HCT116 (cell line): ENCODE measurements around the gene CCDC91.

Experiments used
- EGR1 ChIP-seq: IDR thresholded peaks from 2 replicates; pipeline ENCODE4 v1.6.1; 2012; ENCODE audit warnings: low read depth
- EZH2 ChIP-seq: fragments of 200-600 bp; sonication (generic); IDR thresholded peaks from 2 replicates; pipeline ENCODE4 v1.6.1; 2017; ENCODE audit warnings: antibody characterized with exemption, mixed run types
- MAX ChIP-seq: IDR thresholded peaks from 2 replicates; pipeline ENCODE4 v1.6.1; 2012
- POLR2A ChIP-seq: IDR thresholded peaks from 2 replicates; pipeline ENCODE4 v1.7.0; 2011; ENCODE audit warnings: borderline replicate concordance; ENCODE audit not compliant: insufficient read depth, insufficient read length; ENCODE audit errors: extremely low read depth
- POLR2AphosphoS5 ChIP-seq: IDR thresholded peaks from 2 replicates; pipeline ENCODE4 v1.6.1; 2011; ENCODE audit warnings: mild to moderate bottlenecking, low read depth, low read length, moderate library complexity
- RAD21 ChIP-seq: IDR thresholded peaks from 2 replicates; pipeline ENCODE4 v1.6.1; 2012; ENCODE audit warnings: low read depth, mild to moderate bottlenecking
- SIN3A ChIP-seq: IDR thresholded peaks from 2 replicates; pipeline ENCODE4 v1.6.1; 2012; ENCODE audit warnings: low read depth
- ZFX ChIP-seq: fragments of 450-650 bp; IDR thresholded peaks from 2 replicates; pipeline ENCODE4 v1.6.1; 2017
- ZNF274 ChIP-seq: fragments of 200-500 bp; sonication (Bioruptor generic); IDR thresholded peaks from 2 replicates; pipeline ENCODE4 v1.6.1; 2014; ENCODE audit warnings: mild to moderate bottlenecking, low read depth, low read length, inconsistent platforms
- TF ChIP-seq, protein P1 (sequence below), 3 experiments: fragments of 200-600 bp in 1 of 3; sonication (generic) in 1 of 3; IDR thresholded peaks in 2 of 3; conservative IDR thresholded peaks in 1 of 3; 2 replicates each; pipeline ENCODE4 v1.5.1; 2012 to 2017; ENCODE audit warnings: low read depth in 2 of 3, low read length in 2 of 3, antibody characterized with exemption in 1 of 3, borderline replicate concordance in 1 of 3, control low read depth in 1 of 3, mild to moderate bottlenecking in 1 of 3, mixed read lengths in 1 of 3, mixed run types in 1 of 3, moderate library complexity in 1 of 3; ENCODE audit not compliant: insufficient read depth in 1 of 3
- TF ChIP-seq, protein P2 (sequence below): IDR thresholded peaks from 2 replicates; pipeline ENCODE4 v1.6.1; 2012; ENCODE audit warnings: low read depth

DNA sequence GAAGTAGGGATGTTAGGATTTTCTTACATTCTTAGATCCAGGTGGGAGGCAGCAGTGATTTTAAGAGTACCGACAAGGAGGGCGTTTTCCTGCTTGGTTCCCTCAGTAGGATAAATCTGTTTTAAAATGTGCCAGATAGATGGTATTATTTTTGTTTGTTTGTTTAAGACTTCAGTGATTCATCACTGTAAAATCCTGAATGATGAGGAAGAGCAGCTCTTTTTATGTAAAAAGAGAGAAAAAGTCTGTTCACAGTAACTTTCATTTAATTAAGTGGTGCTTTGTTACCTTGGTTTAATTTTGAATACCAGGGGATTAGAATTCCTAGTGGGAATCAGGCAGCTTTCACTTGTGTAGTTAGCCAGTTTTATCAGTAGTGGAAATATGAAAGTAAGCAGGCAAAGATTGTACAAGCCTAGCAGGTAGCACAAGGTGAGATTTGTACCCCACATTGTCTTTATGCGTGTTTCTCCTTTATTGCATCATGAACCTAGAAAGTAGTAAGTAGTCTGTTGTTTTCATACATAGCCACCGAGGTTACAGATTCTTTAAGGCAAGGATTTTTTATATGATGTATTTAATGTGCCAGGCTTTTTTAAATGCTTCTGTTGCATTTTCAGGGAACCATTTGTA, 349.6 kb downstream of the CCDC91 start:
- TF ChIP-seq, protein P1, sequence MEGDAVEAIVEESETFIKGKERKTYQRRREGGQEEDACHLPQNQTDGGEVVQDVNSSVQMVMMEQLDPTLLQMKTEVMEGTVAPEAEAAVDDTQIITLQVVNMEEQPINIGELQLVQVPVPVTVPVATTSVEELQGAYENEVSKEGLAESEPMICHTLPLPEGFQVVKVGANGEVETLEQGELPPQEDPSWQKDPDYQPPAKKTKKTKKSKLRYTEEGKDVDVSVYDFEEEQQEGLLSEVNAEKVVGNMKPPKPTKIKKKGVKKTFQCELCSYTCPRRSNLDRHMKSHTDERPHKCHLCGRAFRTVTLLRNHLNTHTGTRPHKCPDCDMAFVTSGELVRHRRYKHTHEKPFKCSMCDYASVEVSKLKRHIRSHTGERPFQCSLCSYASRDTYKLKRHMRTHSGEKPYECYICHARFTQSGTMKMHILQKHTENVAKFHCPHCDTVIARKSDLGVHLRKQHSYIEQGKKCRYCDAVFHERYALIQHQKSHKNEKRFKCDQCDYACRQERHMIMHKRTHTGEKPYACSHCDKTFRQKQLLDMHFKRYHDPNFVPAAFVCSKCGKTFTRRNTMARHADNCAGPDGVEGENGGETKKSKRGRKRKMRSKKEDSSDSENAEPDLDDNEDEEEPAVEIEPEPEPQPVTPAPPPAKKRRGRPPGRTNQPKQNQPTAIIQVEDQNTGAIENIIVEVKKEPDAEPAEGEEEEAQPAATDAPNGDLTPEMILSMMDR (IDR thresholded peaks at IDR 0.05 in 2 of 3, conservative IDR thresholded peaks at IDR 0.05 in 1 of 3; ENCODE audit: borderline replicate concordance in 1 of 3, insufficient read depth in 1 of 3, low read depth in 2 of 3, low read length in 2 of 3), result no peak
- TF ChIP-seq MAX, result no peak
- TF ChIP-seq, protein P2, sequence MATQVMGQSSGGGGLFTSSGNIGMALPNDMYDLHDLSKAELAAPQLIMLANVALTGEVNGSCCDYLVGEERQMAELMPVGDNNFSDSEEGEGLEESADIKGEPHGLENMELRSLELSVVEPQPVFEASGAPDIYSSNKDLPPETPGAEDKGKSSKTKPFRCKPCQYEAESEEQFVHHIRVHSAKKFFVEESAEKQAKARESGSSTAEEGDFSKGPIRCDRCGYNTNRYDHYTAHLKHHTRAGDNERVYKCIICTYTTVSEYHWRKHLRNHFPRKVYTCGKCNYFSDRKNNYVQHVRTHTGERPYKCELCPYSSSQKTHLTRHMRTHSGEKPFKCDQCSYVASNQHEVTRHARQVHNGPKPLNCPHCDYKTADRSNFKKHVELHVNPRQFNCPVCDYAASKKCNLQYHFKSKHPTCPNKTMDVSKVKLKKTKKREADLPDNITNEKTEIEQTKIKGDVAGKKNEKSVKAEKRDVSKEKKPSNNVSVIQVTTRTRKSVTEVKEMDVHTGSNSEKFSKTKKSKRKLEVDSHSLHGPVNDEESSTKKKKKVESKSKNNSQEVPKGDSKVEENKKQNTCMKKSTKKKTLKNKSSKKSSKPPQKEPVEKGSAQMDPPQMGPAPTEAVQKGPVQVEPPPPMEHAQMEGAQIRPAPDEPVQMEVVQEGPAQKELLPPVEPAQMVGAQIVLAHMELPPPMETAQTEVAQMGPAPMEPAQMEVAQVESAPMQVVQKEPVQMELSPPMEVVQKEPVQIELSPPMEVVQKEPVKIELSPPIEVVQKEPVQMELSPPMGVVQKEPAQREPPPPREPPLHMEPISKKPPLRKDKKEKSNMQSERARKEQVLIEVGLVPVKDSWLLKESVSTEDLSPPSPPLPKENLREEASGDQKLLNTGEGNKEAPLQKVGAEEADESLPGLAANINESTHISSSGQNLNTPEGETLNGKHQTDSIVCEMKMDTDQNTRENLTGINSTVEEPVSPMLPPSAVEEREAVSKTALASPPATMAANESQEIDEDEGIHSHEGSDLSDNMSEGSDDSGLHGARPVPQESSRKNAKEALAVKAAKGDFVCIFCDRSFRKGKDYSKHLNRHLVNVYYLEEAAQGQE, result no peak
- no peak for TF ChIP-seq ZFX
- TF ChIP-seq EGR1, result no peak
- no peak for TF ChIP-seq EZH2
- no peak for TF ChIP-seq ZNF274
- TF ChIP-seq POLR2AphosphoS5, result no peak
- TF ChIP-seq SIN3A, result no peak
- no peak for TF ChIP-seq RAD21
- TF ChIP-seq POLR2A, result no peak
